Endodermal cell (in vitro differentiated cells): ENCODE results near the gene LRRC23. TPM values are rescaled to one million over a fixed set of nuclear protein-coding genes. Genes with fewer than 3 reads are reported as not detected.
"Not testable (repeated sequence)": the region's sequence is repeated elsewhere in the genome, so short reads cannot be mapped to it uniquely, and the experiment has no call there.

Experiments used
- DNase-seq: peaks from one replicate; pipeline ENCODE4 v3.0.0-alpha.2; 2017
- H3K27ac ChIP-seq: 2 replicates; pipeline ENCODE4 v1.5.1; 2013; ENCODE audit warnings: mild to moderate bottlenecking, low read depth, low read length, moderate library complexity
- H3K27me3 ChIP-seq: 2 replicates; pipeline ENCODE4 v1.6.1; 2013; ENCODE audit warnings: mild to moderate bottlenecking, low read length, moderate library complexity; ENCODE audit not compliant: insufficient read depth, control insufficient read depth, poor library complexity, severe bottlenecking
- H3K36me3 ChIP-seq: 2 replicates; pipeline ENCODE4 v1.7.0; 2013; ENCODE audit warnings: mild to moderate bottlenecking, low read length, moderate library complexity; ENCODE audit not compliant: control insufficient read depth, insufficient read depth
- H3K4me1 ChIP-seq: one replicate; pipeline ENCODE4 v1.7.0; 2013; ENCODE audit warnings: low read length; ENCODE audit not compliant: control insufficient read depth, insufficient read depth
- H3K4me3 ChIP-seq: 2 replicates; pipeline ENCODE4 v1.5.1; 2013; ENCODE audit warnings: mild to moderate bottlenecking, low read length, moderate library complexity
- H3K9ac ChIP-seq: 2 replicates; pipeline ENCODE4 v1.6.1; 2013; ENCODE audit warnings: mild to moderate bottlenecking, low read length, moderate library complexity; ENCODE audit not compliant: poor library complexity, severe bottlenecking; ENCODE audit errors: extremely low read depth
- H3K9me3 ChIP-seq: 2 replicates; pipeline ENCODE4 v1.6.1; 2013; ENCODE audit warnings: mild to moderate bottlenecking, low read length, moderate library complexity; ENCODE audit not compliant: control insufficient read depth
- H3K27ac Mint-ChIP-seq: 2 replicates; pipeline ENCODE4 v1.8.0; 2020; ENCODE audit warnings: mixed read lengths
- H3K27me3 Mint-ChIP-seq: 2 replicates; pipeline ENCODE4 v1.8.0; 2021; ENCODE audit warnings: mild to moderate bottlenecking, mixed read lengths; ENCODE audit not compliant: insufficient read depth
- H3K36me3 Mint-ChIP-seq: 2 replicates; pipeline ENCODE4 v1.8.0; 2020; ENCODE audit warnings: low read depth, mixed read lengths
- H3K4me1 Mint-ChIP-seq: 2 replicates; pipeline ENCODE4 v1.8.0; 2020; ENCODE audit warnings: mixed read lengths
- H3K4me3 Mint-ChIP-seq: 2 replicates; pipeline ENCODE4 v1.8.0; 2020; ENCODE audit warnings: mild to moderate bottlenecking, moderate library complexity, mixed read lengths
- H3K9me3 Mint-ChIP-seq: 2 replicates; pipeline ENCODE4 v1.8.0; 2020; ENCODE audit warnings: mild to moderate bottlenecking, mixed read lengths
- CTCF ChIP-seq: fragments of 200-600 bp; sonication (generic); conservative IDR thresholded peaks from 2 replicates; pipeline ENCODE4 v1.5.0; 2021; ENCODE audit warnings: antibody characterized with exemption, mild to moderate bottlenecking
- WGBS, 2 experiments: methylation state at CpG; one replicate each; pipeline versions ENCODE4 v1.1.5 to v1.1.7; 2013; ENCODE audit warnings: missing lambda C conversion rate in 2 of 2, mixed read lengths in 1 of 2; ENCODE audit not compliant: insufficient coverage in 1 of 2, insufficient read length in 1 of 2; 5-methylcytosine and 5-hydroxymethylcytosine counted together
- total RNA-seq, 2 donors: library from RNA; stranded (reverse); fragmentation: NEBNext Ultra II Directional in 1 of 2; extraction: Animal tissue kit (Norgen Biotek cat#: 25700) in 1 of 2; gene quantifications; 2 replicates in 1 of 2; 3 replicates in 1 of 2; pipeline ENCODE4 v1.2.1, GENCODE V29; 2021

LRRC23 gene
- total RNA-seq, 2 donors from 2014 or later = 7.8 to 11.5 TPM

- Mint-ChIP-seq H3K4me3 (peak within 1 kb of the TSS; percentile 97), H3K9me3 (no peaks in the 10 kb centered on the region), H3K27ac (peak within 1 kb of the TSS; percentile 95), H3K4me1 (peaks cover 43% of the 10 kb centered on the region), H3K27me3 (no peaks in the 10 kb centered on the region), H3K36me3 (peaks cover 44% of the 10 kb centered on the region)
- DNase-seq = peak; percentile 100
- Histone ChIP-seq H3K9ac (peak within 1 kb of the TSS; percentile 85), H3K4me1 (peaks cover 8% of the 10 kb centered on the region), H3K27me3 (no peaks in the 10 kb centered on the region), H3K27ac (peak within 1 kb of the TSS; percentile 32), H3K4me3 (peak within 1 kb of the TSS; percentile 88), H3K9me3 (no peaks in the 10 kb centered on the region), H3K36me3 (peaks cover 33% of the 10 kb centered on the region)
- peak; percentile 11 for TF ChIP-seq CTCF
- 1 to 4% methylated on average over 23 to 66 of the region's 66 CpGs for WGBS, 2 experiments
These were observed 31.3 kb upstream of the LRRC23 start, which contains the start of gene SPSB2 for GRCh38 chr12:6873094-6874014. TSS of gene SPSB2 (minus strand) at chr12:6873303. CDS start at chr12:6872901, 402 bp downstream.

GRCh38 chr12:6874015-6874368 is 30.6 kb upstream of the LRRC23 start:
- peak overlapping the region; percentile 88 for H3K4me3 ChIP-seq
- 69 to 71% methylated on average over 8 to 9 of the region's 9 CpGs for WGBS, 2 experiments
- H3K27ac ChIP-seq = peak overlapping the region; percentile 18
- H3K9ac ChIP-seq = peak overlapping the region; percentile 73
- H3K27me3 ChIP-seq, H3K9me3 ChIP-seq, DNase-seq, H3K9me3 Mint-ChIP-seq, H3K27me3 Mint-ChIP-seq, H3K4me1 ChIP-seq: not testable (repeated sequence)
- peaks cover 30% of the 10 kb centered on the region for H3K36me3 ChIP-seq
- peak overlapping the region; percentile 90 for H3K27ac Mint-ChIP-seq
- H3K4me3 Mint-ChIP-seq = peak overlapping the region; percentile 97
- peaks cover 43% of the 10 kb centered on the region for H3K36me3 Mint-ChIP-seq
- H3K4me1 Mint-ChIP-seq = peaks cover 37% of the 10 kb centered on the region

- not testable (repeated sequence) for H3K27me3 Mint-ChIP-seq, DNase-seq, H3K9me3 Mint-ChIP-seq, H3K4me3 ChIP-seq, H3K4me1 Mint-ChIP-seq, H3K27ac ChIP-seq, H3K4me3 Mint-ChIP-seq, H3K9ac ChIP-seq, H3K4me1 ChIP-seq, H3K9me3 ChIP-seq, H3K27me3 ChIP-seq
- 92 to 97% methylated on average over 10 of the region's 11 CpGs for WGBS, 2 experiments
- H3K36me3 ChIP-seq = peaks cover 22% of the 10 kb centered on the region
- peak overlapping the region; percentile 68 for H3K27ac Mint-ChIP-seq
- H3K36me3 Mint-ChIP-seq = peaks cover 52% of the 10 kb centered on the region
These were observed 24.8 kb upstream of the LRRC23 start for GRCh38 chr12:6879824-6880223.

GRCh38 chr12:6883252-6883651 is 21.4 kb upstream of the LRRC23 start:
- WGBS, 2 experiments = 97 to 100% methylated on average over 2 to 5 of the region's 5 CpGs
- no peaks in the 10 kb centered on the region for H3K27me3 Mint-ChIP-seq
- no peaks in the 10 kb centered on the region for H3K9me3 Mint-ChIP-seq
- Histone ChIP-seq H3K4me1 (peaks cover 4% of the 10 kb centered on the region), H3K36me3 (peaks cover 25% of the 10 kb centered on the region), H3K27ac (no peak overlapping the region), H3K27me3 (no peaks in the 10 kb centered on the region), H3K9me3 (no peaks in the 10 kb centered on the region), H3K4me3 (no peak overlapping the region), H3K9ac (no peak overlapping the region)
- peaks cover 33% of the 10 kb centered on the region for H3K4me1 Mint-ChIP-seq
- no peak for TF ChIP-seq CTCF
- DNase-seq = no peak
- no peak overlapping the region for H3K27ac Mint-ChIP-seq
- peaks cover 42% of the 10 kb centered on the region for H3K36me3 Mint-ChIP-seq
- H3K4me3 Mint-ChIP-seq = no peak overlapping the region
